Activated naive CD4-positive, alpha-beta T cell treated with anti-CD3 and anti-CD28 coated beads, Interleukin-2, amount 10 ng/mL, durations not matched to agents 7 days and 5 days (primary cell): ENCODE data around the gene GIMAP6.
"Not testable (repeated sequence)": the region's sequence is repeated elsewhere in the genome, so short reads cannot be mapped to it uniquely, and the experiment has no call there.

ENCODE experiments used
- CTCF ChIA-PET: fragments of 350-600 bp; sonication (Branson Sonifier 250); formaldehyde crosslinking; loops from one replicate; lab custom pipeline; 2021; ENCODE audit warnings: antibody characterized with exemption; lab: Charles Lee
- DNase-seq: peaks from one replicate; pipeline ENCODE4 v3.0.0-alpha.2; 2020
- H3K27ac Mint-ChIP-seq: one replicate; pipeline ENCODE4 v1.8.0; 2021; ENCODE audit warnings: mild to moderate bottlenecking, moderate library complexity, mixed read lengths
- H3K27me3 Mint-ChIP-seq: one replicate; pipeline ENCODE4 v1.8.0; 2021; ENCODE audit warnings: mild to moderate bottlenecking, mixed read lengths
- H3K36me3 Mint-ChIP-seq: one replicate; pipeline ENCODE4 v1.8.0; 2021; ENCODE audit warnings: mixed read lengths
- H3K4me1 Mint-ChIP-seq: one replicate; pipeline ENCODE4 v1.8.0; 2021; ENCODE audit warnings: mixed read lengths
- H3K4me3 Mint-ChIP-seq: one replicate; pipeline ENCODE4 v1.8.0; 2021; ENCODE audit warnings: mild to moderate bottlenecking, moderate library complexity, mixed read lengths
- H3K9me3 Mint-ChIP-seq: one replicate; pipeline ENCODE4 v1.8.0; 2021; ENCODE audit warnings: mixed read lengths

The GIMAP6 gene

GRCh38 chr7:150631866-150632864 is at the start of gene GIMAP6:
TSS of gene GIMAP6 (minus strand) at chr7:150632385. CDS start at chr7:150630142, 2,243 bp downstream.
- no peaks in the 10 kb centered on the region for H3K27me3 Mint-ChIP-seq
- peaks cover 31% of the 10 kb centered on the region for H3K9me3 Mint-ChIP-seq
- H3K4me1 Mint-ChIP-seq, result peaks cover 66% of the 10 kb centered on the region
- H3K36me3 Mint-ChIP-seq, result peaks cover 73% of the 10 kb centered on the region
- peak within 1 kb of the TSS; percentile 83 for H3K4me3 Mint-ChIP-seq
- CTCF ChIA-PET, result interaction anchor here (0.7 to 1.9 kb wide), 13 partner anchors 24 to 211 kb away, joined by 3 to 18 read pairs (median 3); partner anchors contain the start of genes GIMAP1, GIMAP4 and GIMAP8
- H3K27ac Mint-ChIP-seq, result peak within 1 kb of the TSS; percentile 86
- DNase-seq, result peak; percentile 62

GRCh38 chr7:150680364-150680763 is 48.2 kb upstream of the GIMAP6 start:
- CTCF ChIA-PET, H3K27ac Mint-ChIP-seq, H3K27me3 Mint-ChIP-seq, DNase-seq, H3K4me3 Mint-ChIP-seq: not testable (repeated sequence)
- Mint-ChIP-seq H3K36me3 (peaks cover 57% of the 10 kb centered on the region), H3K9me3 (peaks cover 43% of the 10 kb centered on the region), H3K4me1 (peaks cover 95% of the 10 kb centered on the region)

- Mint-ChIP-seq H3K9me3 (peaks cover 37% of the 10 kb centered on the region), H3K4me1 (peaks cover 92% of the 10 kb centered on the region), H3K27ac (peak overlapping the region; percentile 99), H3K36me3 (peaks cover 50% of the 10 kb centered on the region), H3K4me3 (peak overlapping the region; percentile 63)
- H3K27me3 Mint-ChIP-seq, CTCF ChIA-PET: not testable (repeated sequence)
- DNase-seq, result peak; percentile 53
Measured at GRCh38 chr7:150678601-150679000, 46.4 kb upstream of the GIMAP6 start.

GRCh38 chr7:150676854-150677253 is 44.7 kb upstream of the GIMAP6 start:
- H3K27me3 Mint-ChIP-seq, CTCF ChIA-PET: not testable (repeated sequence)
- Mint-ChIP-seq H3K4me3 (peak overlapping the region; percentile 63), H3K36me3 (peaks cover 48% of the 10 kb centered on the region), H3K27ac (peak overlapping the region; percentile 99), H3K4me1 (peaks cover 87% of the 10 kb centered on the region), H3K9me3 (peaks cover 33% of the 10 kb centered on the region)
- DNase-seq, result peak; percentile 66

GRCh38 chr7:150676276-150676675 is 44.1 kb upstream of the GIMAP6 start:
- peak overlapping the region; percentile 99 for H3K27ac Mint-ChIP-seq
- CTCF ChIA-PET, DNase-seq, H3K27me3 Mint-ChIP-seq: not testable (repeated sequence)
- H3K4me1 Mint-ChIP-seq, result peaks cover 88% of the 10 kb centered on the region
- peak overlapping the region; percentile 63 for H3K4me3 Mint-ChIP-seq
- peaks cover 34% of the 10 kb centered on the region for H3K9me3 Mint-ChIP-seq
- peaks cover 46% of the 10 kb centered on the region for H3K36me3 Mint-ChIP-seq

- no peak for DNase-seq
- H3K4me3 Mint-ChIP-seq, result peak overlapping the region; percentile 63
- no peaks in the 10 kb centered on the region for H3K27me3 Mint-ChIP-seq
- peaks cover 88% of the 10 kb centered on the region for H3K4me1 Mint-ChIP-seq
- CTCF ChIA-PET, result no interaction called here
- H3K27ac Mint-ChIP-seq, result peak overlapping the region; percentile 99
- H3K9me3 Mint-ChIP-seq, result peaks cover 35% of the 10 kb centered on the region
- peaks cover 46% of the 10 kb centered on the region for H3K36me3 Mint-ChIP-seq
Measured at GRCh38 chr7:150675714-150676113, 43.5 kb upstream of the GIMAP6 start.

- H3K4me3 Mint-ChIP-seq, H3K27ac Mint-ChIP-seq, CTCF ChIA-PET, DNase-seq, H3K27me3 Mint-ChIP-seq: not testable (repeated sequence)
- Mint-ChIP-seq H3K36me3 (peaks cover 36% of the 10 kb centered on the region), H3K9me3 (peaks cover 32% of the 10 kb centered on the region), H3K4me1 (peaks cover 86% of the 10 kb centered on the region)
Measured at GRCh38 chr7:150671798-150672585, 39.8 kb upstream of the GIMAP6 start.

GRCh38 chr7:150668977-150669376 is 36.8 kb upstream of the GIMAP6 start:
- Mint-ChIP-seq H3K9me3 (peaks cover 32% of the 10 kb centered on the region), H3K4me3 (peak overlapping the region; percentile 55), H3K27me3 (no peaks in the 10 kb centered on the region), H3K4me1 (peaks cover 89% of the 10 kb centered on the region), H3K36me3 (peaks cover 50% of the 10 kb centered on the region), H3K27ac (peak overlapping the region; percentile 99)
- CTCF ChIA-PET, result interaction anchor here (0.9 to 2.5 kb wide), 4 partner anchors 37 to 101 kb away, joined by 3 to 10 read pairs (median 4); partner anchors contain the start of genes GIMAP1 and GIMAP6
- no peak for DNase-seq

- peaks cover 90% of the 10 kb centered on the region for H3K4me1 Mint-ChIP-seq
- CTCF ChIA-PET, result interaction anchor here (0.9 to 2.5 kb wide), 5 partner anchors 9 to 216 kb away, joined by 3 to 10 read pairs (median 3); partner anchors contain the start of genes GIMAP2 and GIMAP6
- DNase-seq, result peak; percentile 73
- H3K4me3 Mint-ChIP-seq, result peak overlapping the region; percentile 55
- peaks cover 32% of the 10 kb centered on the region for H3K9me3 Mint-ChIP-seq
- H3K27ac Mint-ChIP-seq, result peak overlapping the region; percentile 99
- peaks cover 52% of the 10 kb centered on the region for H3K36me3 Mint-ChIP-seq
- no peaks in the 10 kb centered on the region for H3K27me3 Mint-ChIP-seq
Measured at GRCh38 chr7:150668472-150668911, 36.3 kb upstream of the GIMAP6 start.

- no peak overlapping the region for H3K4me3 Mint-ChIP-seq
- peaks cover 93% of the 10 kb centered on the region for H3K4me1 Mint-ChIP-seq
- CTCF ChIA-PET, result interaction anchor here (1.0 to 2.5 kb wide), 4 partner anchors 66 to 155 kb away, joined by 3 to 10 read pairs (median 4); partner anchors contain the start of gene GIMAP7
- peaks cover 50% of the 10 kb centered on the region for H3K36me3 Mint-ChIP-seq
- H3K9me3 Mint-ChIP-seq, result peaks cover 23% of the 10 kb centered on the region
- peak overlapping the region; percentile 99 for H3K27ac Mint-ChIP-seq
- H3K27me3 Mint-ChIP-seq, result no peaks in the 10 kb centered on the region
- no peak for DNase-seq
Measured at GRCh38 chr7:150666412-150666811, 34.2 kb upstream of the GIMAP6 start.

GRCh38 chr7:150665896-150666295 is 33.7 kb upstream of the GIMAP6 start:
- no peak for DNase-seq
- H3K9me3 Mint-ChIP-seq, result peaks cover 21% of the 10 kb centered on the region
- peak overlapping the region; percentile 99 for H3K27ac Mint-ChIP-seq
- H3K4me3 Mint-ChIP-seq, result no peak overlapping the region
- H3K27me3 Mint-ChIP-seq, result no peaks in the 10 kb centered on the region
- H3K36me3 Mint-ChIP-seq, result peaks cover 49% of the 10 kb centered on the region
- CTCF ChIA-PET, result interaction anchor here (1.3 kb wide), 1 partner anchor 154 kb away, joined by 3 read pairs; no protein-coding TSS in a partner anchor
- H3K4me1 Mint-ChIP-seq, result peaks cover 93% of the 10 kb centered on the region

GRCh38 chr7:150665089-150665748 is 33.0 kb upstream of the GIMAP6 start:
- CTCF ChIA-PET, result interaction anchor here (1.3 kb wide), 1 partner anchor 154 kb away, joined by 3 read pairs; no protein-coding TSS in a partner anchor
- DNase-seq, result peak; percentile 22
- Mint-ChIP-seq H3K36me3 (peaks cover 49% of the 10 kb centered on the region), H3K4me1 (peaks cover 95% of the 10 kb centered on the region), H3K9me3 (peaks cover 22% of the 10 kb centered on the region), H3K4me3 (no peak overlapping the region), H3K27me3 (no peaks in the 10 kb centered on the region), H3K27ac (peak overlapping the region; percentile 99)
